Endothelial cell of umbilical vein (primary cell): ENCODE results near the gene NR1H2. TPM values are rescaled to one million over a fixed set of nuclear protein-coding genes. Genes with fewer than 3 reads are reported as not detected.

Source experiments
- BruUV-seq: library from RNA; stranded (reverse); fragments of 400-500 nt; replicated peaks from 2 replicates; lab custom pipeline; 2021; lab: Mats Ljungman, UMichigan
- CTCF ChIA-PET: fragments of 300-600, 350-600 bp; sonication (Branson Sonifier 250); formaldehyde crosslinking; loops from one replicate; lab custom pipeline; 2021; ENCODE audit warnings: antibody characterized with exemption, inconsistent platforms; lab: Charles Lee
- POLR2A ChIA-PET: fragments of 300-600, 350-600 bp; sonication (Branson Sonifier 250); formaldehyde crosslinking; loops from one replicate; lab custom pipeline; 2021; ENCODE audit warnings: antibody characterized with exemption, inconsistent platforms; lab: Charles Lee
- DNase-seq: peaks from one replicate; pipeline ENCODE4 v3.0.0-alpha.2; 2011; ENCODE audit warnings: low read depth, low spot score
- FAIRE-seq: peaks from 2 replicates; lab custom pipeline; 2011; peaks lifted over from hg19 to GRCh38; lab: Jason Lieb, UNC
- H2AFZ ChIP-seq: 2 replicates; pipeline ENCODE4 v1.6.0; 2012; ENCODE audit warnings: low read depth, low read length, control low read depth, inconsistent platforms
- H3K27ac ChIP-seq: 2 replicates; pipeline ENCODE4 v1.5.1; 2011; ENCODE audit warnings: low read depth, mild to moderate bottlenecking, control low read depth, low read length, moderate library complexity; ENCODE audit not compliant: insufficient read depth
- H3K27me3 ChIP-seq, 2 experiments: 2 replicates each; pipeline versions ENCODE4 v1.6.0 to v1.6.1; 2011; ENCODE audit warnings: low read length in 2 of 2, mixed read lengths in 1 of 2; ENCODE audit not compliant: control insufficient read depth in 2 of 2, insufficient read depth in 2 of 2
- H3K36me3 ChIP-seq, 2 experiments: 2 replicates in 1 of 2; 3 replicates in 1 of 2; pipeline ENCODE4 v1.5.1; 2011; ENCODE audit warnings: low read length in 2 of 2, mild to moderate bottlenecking in 1 of 2, moderate library complexity in 1 of 2; ENCODE audit not compliant: control insufficient read depth in 2 of 2, insufficient read depth in 2 of 2; ENCODE audit errors: extremely low read depth in 1 of 2
- H3K4me1 ChIP-seq: 3 replicates; pipeline ENCODE4 v1.5.1; 2011; ENCODE audit warnings: mild to moderate bottlenecking, low read length; ENCODE audit not compliant: control insufficient read depth, insufficient read depth; ENCODE audit errors: extremely low read depth
- H3K4me2 ChIP-seq: 2 replicates; pipeline ENCODE4 v1.6.1; 2011; ENCODE audit warnings: low read length, control low read depth, mixed read lengths; ENCODE audit not compliant: insufficient read depth
- H3K4me3 ChIP-seq, 3 experiments: fragments of 200-600 bp in 1 of 3; sonication (generic), shearing (Covaris generic) in 1 of 3; replicated peaks in 1 of 3; 2 replicates each; pipeline ENCODE4 v1.5.1; 2011 to 2016; ENCODE audit warnings: control low read depth in 3 of 3, low read length in 3 of 3, mild to moderate bottlenecking in 2 of 3, inconsistent platforms in 1 of 3, low read depth in 1 of 3, moderate library complexity in 1 of 3; ENCODE audit not compliant: insufficient read depth in 1 of 3
- H3K79me2 ChIP-seq: 2 replicates; pipeline ENCODE4 v1.6.0; 2012; ENCODE audit warnings: low read length, inconsistent platforms; ENCODE audit not compliant: control insufficient read depth, insufficient read depth
- H3K9ac ChIP-seq: replicated peaks from 2 replicates; pipeline ENCODE3; 2011; ENCODE audit warnings: low read length, control low read depth; ENCODE audit not compliant: insufficient read depth; ENCODE audit errors: extremely low read depth
- H3K9me1 ChIP-seq: replicated peaks from 3 replicates; pipeline ENCODE4 v1.6.0; 2011; ENCODE audit warnings: mild to moderate bottlenecking, low read length; ENCODE audit not compliant: control insufficient read depth, insufficient read depth; ENCODE audit errors: extremely low read depth
- H3K9me3 ChIP-seq: replicated peaks from 2 replicates; pipeline ENCODE4 v1.5.1; 2012; ENCODE audit warnings: low read length, inconsistent platforms; ENCODE audit not compliant: control insufficient read depth, insufficient read depth
- H4K20me1 ChIP-seq: replicated peaks from 2 replicates; pipeline ENCODE3; 2011; ENCODE audit warnings: mild to moderate bottlenecking, low read length; ENCODE audit not compliant: control insufficient read depth, insufficient read depth; ENCODE audit errors: extremely low read depth
- CTCF ChIP-seq, 2 donors: IDR thresholded peaks; 1 replicate in 1 of 2; 2 replicates in 1 of 2; pipeline ENCODE4 v1.5.1; 2011; ENCODE audit warnings: low read length in 2 of 2, mild to moderate bottlenecking in 2 of 2, moderate library complexity in 2 of 2, control low read depth in 1 of 2, inconsistent platforms in 1 of 2, low read depth in 1 of 2; ENCODE audit not compliant: insufficient read depth in 1 of 2; ENCODE audit errors: extremely low read depth in 1 of 2
- EZH2 ChIP-seq: IDR thresholded peaks from 2 replicates; pipeline ENCODE4 v1.6.1; 2012; ENCODE audit warnings: borderline replicate concordance, low read depth, mild to moderate bottlenecking, moderate library complexity, low read length, inconsistent platforms; ENCODE audit not compliant: severe bottlenecking
- FOS ChIP-seq: IDR thresholded peaks from 2 replicates; pipeline ENCODE4 v1.6.1; 2011; ENCODE audit warnings: mild to moderate bottlenecking, low read length, moderate library complexity, borderline replicate concordance; ENCODE audit not compliant: insufficient read depth
- GATA2 ChIP-seq: IDR thresholded peaks from 2 replicates; pipeline ENCODE4 v1.7.0; 2011; ENCODE audit warnings: low read depth, mild to moderate bottlenecking, moderate library complexity, mixed read lengths, low read length; ENCODE audit not compliant: insufficient read length, insufficient read depth
- JUN ChIP-seq: IDR thresholded peaks from 2 replicates; pipeline ENCODE4 v1.6.1; 2011; ENCODE audit warnings: borderline replicate concordance, low read depth; ENCODE audit not compliant: insufficient read length, insufficient read depth
- MAX ChIP-seq: IDR thresholded peaks from 2 replicates; pipeline ENCODE4 v1.6.1; 2011; ENCODE audit not compliant: insufficient read depth, insufficient read length
- MYC ChIP-seq: IDR thresholded peaks from one replicate; pipeline ENCODE4 v1.6.1; 2011; ENCODE audit warnings: mild to moderate bottlenecking, low read depth, low read length
- POLR2A ChIP-seq: IDR thresholded peaks from 2 replicates; pipeline ENCODE4 v1.6.1; 2012; ENCODE audit warnings: low read depth, mild to moderate bottlenecking, control low read depth, low read length
- POLR2AphosphoS5 ChIP-seq: IDR thresholded peaks from 2 replicates; pipeline ENCODE4 v1.6.1; 2012; ENCODE audit warnings: low read depth, mild to moderate bottlenecking, control low read depth, low read length, moderate library complexity; ENCODE audit not compliant: insufficient read depth
- dilution Hi-C: fragments of 300-500 bp; cut with MboI; formaldehyde crosslinking; loops from one replicate; pipeline ENCODE4 v1.15.0; 2019; ENCODE audit warnings: low sequenced_read_pairs; ENCODE audit not compliant: extremely low pct_ligation_motif_present
- intact Hi-C: fragments of 100-400 bp; cut with micrococcal nuclease; formaldehyde crosslinking; loops from one replicate; pipeline ENCODE4 v1.10.0; 2022
- polyA plus RNA-seq, 4 experiments: library from polyadenylated mRNA; depleted of rRNA in 3 of 4; stranded (reverse) in 3 of 4; unstranded in 1 of 4; fragments of >200 nt; gene quantifications; 2 replicates each; pipeline versions ENCODE4 v1.2.1 to v1.2.3, GENCODE V29; 2011 to 2012; ENCODE audit warnings: missing spikeins in 1 of 4
- total RNA-seq: library from RNA; stranded (reverse); gene quantifications from 2 replicates; pipeline ENCODE4 v1.2.3, GENCODE V29; 2021

Gene NR1H2
- total and polyA plus RNA-seq, 2 donors (not counting 3 experiments of a cell fraction or from before 2014, with no cell fraction given): 46.7 to 48.4 TPM

GRCh38 chr19:50377517-50377916 is 1.3 kb downstream of the NR1H2 start:
- Histone ChIP-seq H3K9me3 (no peaks in the 10 kb centered on the region), H3K4me3 (no peak overlapping the region), H2AFZ (no peak overlapping the region), H3K9me1 (no peaks in the 10 kb centered on the region), H4K20me1 (no peaks in the 10 kb centered on the region), H3K27me3 (no peaks in the 10 kb centered on the region), H3K4me2 (no peak overlapping the region), H3K9ac (no peak overlapping the region), H3K36me3 (peaks cover 6 to 34% of the 10 kb centered on the region in 2 experiments), H3K27ac (no peak overlapping the region), H3K79me2 (peaks cover 1% of the 10 kb centered on the region), H3K4me1 (peaks cover 13% of the 10 kb centered on the region)
- DNase-seq (no peak), FAIRE-seq (no peak)
- dilution Hi-C loops: no loop called here
- ChIA-PET POLR2A (no interaction called here), CTCF (interaction anchor here (0.8 kb wide), 1 partner anchor 9 kb away, joined by 3 read pairs; no protein-coding TSS in a partner anchor)
- BruUV-seq: TSS peak; percentile 34
- no peak for TF ChIP-seq MAX
- no peak for TF ChIP-seq MYC
- TF ChIP-seq FOS: no peak
- TF ChIP-seq POLR2AphosphoS5: no peak
- no peak for TF ChIP-seq CTCF (IDR thresholded peaks at IDR 0.05; ENCODE audit: extremely low read depth in 1 of 2, insufficient read depth in 1 of 2, low read depth in 1 of 2, low read length in 2 of 2)
- no peak for TF ChIP-seq JUN
- TF ChIP-seq EZH2: no peak
- TF ChIP-seq POLR2A: no peak
- TF ChIP-seq GATA2: no peak
- intact Hi-C loops: loop anchor here (2.0 kb wide), 3 partner anchors 53 to 347 kb away; partner anchors contain the start of gene JOSD2
